ENCODE measurements around the gene SNX14.

The SNX14 gene

GRCh38 chr6:85506441-85507093, 87.1 kb downstream of the SNX14 start:
- no peak for DNase-seq (ENCODE audit: low spot score)

GRCh38 chr6:85498596-85499258, 94.9 kb downstream of the SNX14 start:
- DNase-seq (ENCODE audit: low spot score): no peak

- DNase-seq (ENCODE audit: low spot score): no peak
Observed at GRCh38 chr6:85496856-85497255, 96.8 kb downstream of the SNX14 start.

GRCh38 chr6:85496009-85496579, 97.6 kb downstream of the SNX14 start:
- no peak for DNase-seq (ENCODE audit: low spot score)

GRCh38 chr6:85494547-85495536, 98.8 kb downstream of the SNX14 start:
- no peak for DNase-seq (ENCODE audit: low spot score)

GRCh38 chr6:85493389-85493788, 100.3 kb downstream of the SNX14 start:
- DNase-seq (ENCODE audit: low spot score): no peak

GRCh38 chr6:85490516-85491248, 103.0 kb downstream of the SNX14 start:
- no peak for DNase-seq (ENCODE audit: low spot score)

GRCh38 chr6:85484948-85485347, 108.7 kb downstream of the SNX14 start:
- no peak for DNase-seq (ENCODE audit: low spot score)

GRCh38 chr6:85483846-85484245, 109.8 kb downstream of the SNX14 start:
- DNase-seq (ENCODE audit: low spot score): no peak

- DNase-seq (ENCODE audit: low spot score): peak; percentile 68
Observed at GRCh38 chr6:85482905-85483700, 110.6 kb downstream of the SNX14 start.

GRCh38 chr6:85482206-85482904, 111.3 kb downstream of the SNX14 start:
- no peak for DNase-seq (ENCODE audit: low spot score)

- DNase-seq (ENCODE audit: low spot score): no peak
Observed at GRCh38 chr6:85479208-85479607, 114.5 kb downstream of the SNX14 start.

- DNase-seq (ENCODE audit: low spot score): no peak
Observed at GRCh38 chr6:85476532-85476931, 117.1 kb downstream of the SNX14 start.

GRCh38 chr6:85473748-85474147, 119.9 kb downstream of the SNX14 start:
- no peak for DNase-seq (ENCODE audit: low spot score)

GRCh38 chr6:85472744-85473143, 120.9 kb downstream of the SNX14 start:
- no peak for DNase-seq (ENCODE audit: low spot score)

- DNase-seq (ENCODE audit: low spot score): no peak
Observed at GRCh38 chr6:85470023-85470410, 123.6 kb downstream of the SNX14 start.

GRCh38 chr6:85469276-85470022, 124.2 kb downstream of the SNX14 start:
- no peak for DNase-seq (ENCODE audit: low spot score)

GRCh38 chr6:85468326-85468725, 125.3 kb downstream of the SNX14 start:
- no peak for DNase-seq (ENCODE audit: low spot score)

- no peak for DNase-seq (ENCODE audit: low spot score)
Observed at GRCh38 chr6:85465762-85466161, 127.9 kb downstream of the SNX14 start.
